Suprapubic skin (tissue), 4 donors: ENCODE measurements around the gene ARHGAP6.

Source experiments
- POLR2A ChIP-seq, 2 donors: fragments of 450-650 bp; IDR thresholded peaks; one replicate each; pipeline ENCODE4 v1.6.1; 2017; ENCODE audit warnings: antibody characterized with exemption in 2 of 2, mild to moderate bottlenecking in 2 of 2, moderate library complexity in 2 of 2
- POLR2AphosphoS5 ChIP-seq, 3 donors: sonication (generic); formaldehyde crosslinking; IDR thresholded peaks; one replicate each; pipeline ENCODE4 v1.6.1; 2017; ENCODE audit warnings: antibody characterized with exemption in 3 of 3
- TF ChIP-seq, protein P1 (sequence below), 2 donors: fragments of 200-600 bp in 1 of 2; fragments of 450-650 bp in 1 of 2; sonication (generic) in 1 of 2; IDR thresholded peaks; one replicate each; pipeline ENCODE4 v1.5.1; 2016 to 2019; ENCODE audit warnings: antibody characterized with exemption in 2 of 2, mild to moderate bottlenecking in 1 of 2, moderate library complexity in 1 of 2

DNA sequence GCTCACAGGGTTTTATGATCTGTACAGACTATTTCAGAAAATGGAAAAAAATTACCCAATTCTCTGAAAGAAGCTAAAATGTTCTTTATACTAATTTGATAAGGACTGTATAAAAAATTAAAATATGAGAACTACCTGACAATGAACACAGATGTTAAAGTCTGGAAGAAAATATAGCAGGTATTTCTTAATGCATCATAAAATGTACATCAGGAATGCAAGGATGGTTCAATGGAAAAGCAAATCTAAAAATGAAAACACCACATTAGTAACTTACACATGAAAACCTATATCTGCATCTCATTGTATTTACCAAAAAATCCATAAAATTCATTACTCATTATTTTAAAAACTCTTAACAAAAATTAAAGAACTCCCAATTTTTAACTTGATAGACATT, 39.4 kb downstream of the ARHGAP6 start:
- TF ChIP-seq POLR2AphosphoS5 (IDR thresholded peaks at IDR 0.05) (no peak), POLR2A (IDR thresholded peaks at IDR 0.05) (no peak)
- TF ChIP-seq, protein P1, sequence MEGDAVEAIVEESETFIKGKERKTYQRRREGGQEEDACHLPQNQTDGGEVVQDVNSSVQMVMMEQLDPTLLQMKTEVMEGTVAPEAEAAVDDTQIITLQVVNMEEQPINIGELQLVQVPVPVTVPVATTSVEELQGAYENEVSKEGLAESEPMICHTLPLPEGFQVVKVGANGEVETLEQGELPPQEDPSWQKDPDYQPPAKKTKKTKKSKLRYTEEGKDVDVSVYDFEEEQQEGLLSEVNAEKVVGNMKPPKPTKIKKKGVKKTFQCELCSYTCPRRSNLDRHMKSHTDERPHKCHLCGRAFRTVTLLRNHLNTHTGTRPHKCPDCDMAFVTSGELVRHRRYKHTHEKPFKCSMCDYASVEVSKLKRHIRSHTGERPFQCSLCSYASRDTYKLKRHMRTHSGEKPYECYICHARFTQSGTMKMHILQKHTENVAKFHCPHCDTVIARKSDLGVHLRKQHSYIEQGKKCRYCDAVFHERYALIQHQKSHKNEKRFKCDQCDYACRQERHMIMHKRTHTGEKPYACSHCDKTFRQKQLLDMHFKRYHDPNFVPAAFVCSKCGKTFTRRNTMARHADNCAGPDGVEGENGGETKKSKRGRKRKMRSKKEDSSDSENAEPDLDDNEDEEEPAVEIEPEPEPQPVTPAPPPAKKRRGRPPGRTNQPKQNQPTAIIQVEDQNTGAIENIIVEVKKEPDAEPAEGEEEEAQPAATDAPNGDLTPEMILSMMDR (IDR thresholded peaks at IDR 0.05): no peak
